Trophoblast cell (in vitro differentiated cells and primary cell): Measurements from ENCODE around the gene CLEC4M.

ENCODE experiments used
- DNase-seq, 2 donors: peaks; one replicate each; pipeline ENCODE4 v3.0.0-alpha.2; 2016
- H2AFZ ChIP-seq: 2 replicates; pipeline ENCODE4 v1.6.1; 2013; ENCODE audit warnings: low read length, moderate library complexity, mild to moderate bottlenecking; ENCODE audit not compliant: insufficient read depth, poor library complexity
- H2AK5ac ChIP-seq: 2 replicates; pipeline ENCODE4 v1.6.1; 2013; ENCODE audit warnings: mild to moderate bottlenecking, low read length
- H2BK120ac ChIP-seq: 2 replicates; pipeline ENCODE4 v1.6.1; 2013; ENCODE audit warnings: low read length, mild to moderate bottlenecking, moderate library complexity; ENCODE audit not compliant: insufficient read depth, poor library complexity
- H2BK12ac ChIP-seq: 2 replicates; pipeline ENCODE4 v1.6.1; 2013; ENCODE audit warnings: mild to moderate bottlenecking, low read length, moderate library complexity
- H2BK5ac ChIP-seq: 2 replicates; pipeline ENCODE4 v1.6.1; 2013; ENCODE audit warnings: low read length, low read depth, moderate library complexity, mild to moderate bottlenecking; ENCODE audit not compliant: poor library complexity
- H3K14ac ChIP-seq: 2 replicates; pipeline ENCODE4 v1.6.1; 2013; ENCODE audit warnings: mild to moderate bottlenecking, low read length
- H3K18ac ChIP-seq: 2 replicates; pipeline ENCODE4 v1.6.1; 2013; ENCODE audit warnings: mild to moderate bottlenecking, low read length
- H3K23ac ChIP-seq: 2 replicates; pipeline ENCODE4 v1.6.1; 2013; ENCODE audit warnings: low read length
- H3K27ac ChIP-seq: 2 replicates; pipeline ENCODE4 v1.5.1; 2013; ENCODE audit warnings: low read depth, mild to moderate bottlenecking, inconsistent platforms, low read length, moderate library complexity
- H3K27me3 ChIP-seq: 2 replicates; pipeline ENCODE4 v1.6.1; 2013; ENCODE audit warnings: inconsistent platforms, mild to moderate bottlenecking, low read length, moderate library complexity; ENCODE audit not compliant: insufficient read depth
- H3K36me3 ChIP-seq, 2 experiments: 1 replicate in 1 of 2; 2 replicates in 1 of 2; pipeline ENCODE4 v1.6.1; 2013; ENCODE audit warnings: low read length in 2 of 2, mild to moderate bottlenecking in 2 of 2, moderate library complexity in 1 of 2; ENCODE audit not compliant: insufficient read depth in 2 of 2, control insufficient read depth in 1 of 2
- H3K4ac ChIP-seq: 2 replicates; pipeline ENCODE4 v1.6.1; 2013; ENCODE audit warnings: low read depth, mild to moderate bottlenecking, low read length, moderate library complexity
- H3K4me1 ChIP-seq, 2 experiments: 1 replicate in 1 of 2; 2 replicates in 1 of 2; pipeline ENCODE4 v1.6.1; 2013; ENCODE audit warnings: low read length in 2 of 2, mild to moderate bottlenecking in 2 of 2, moderate library complexity in 1 of 2; ENCODE audit not compliant: insufficient read depth in 2 of 2, control insufficient read depth in 1 of 2
- H3K4me2 ChIP-seq: 2 replicates; pipeline ENCODE4 v1.6.1; 2013; ENCODE audit warnings: inconsistent platforms, mild to moderate bottlenecking, low read length, moderate library complexity
- H3K4me3 ChIP-seq: 2 replicates; pipeline ENCODE4 v1.5.1; 2013; ENCODE audit warnings: mild to moderate bottlenecking, low read depth, low read length, inconsistent platforms
- H3K79me1 ChIP-seq: one replicate; pipeline ENCODE4 v1.6.1; 2013; ENCODE audit warnings: low read length
- H3K79me2 ChIP-seq: 2 replicates; pipeline ENCODE4 v1.6.1; 2013; ENCODE audit warnings: low read length, mild to moderate bottlenecking; ENCODE audit not compliant: control insufficient read depth, insufficient read depth, poor library complexity
- H3K9ac ChIP-seq: 2 replicates; pipeline ENCODE4 v1.6.1; 2013; ENCODE audit warnings: mild to moderate bottlenecking, low read length
- H3K9me3 ChIP-seq: 2 replicates; pipeline ENCODE4 v1.6.1; 2013; ENCODE audit warnings: low read depth, mild to moderate bottlenecking, control low read depth, inconsistent platforms, low read length; ENCODE audit not compliant: insufficient read depth
- H4K12ac ChIP-seq: 2 replicates; pipeline ENCODE4 v1.6.1; 2013; ENCODE audit warnings: low read depth, mild to moderate bottlenecking, low read length, moderate library complexity
- H4K8ac ChIP-seq: 2 replicates; pipeline ENCODE4 v1.6.1; 2013; ENCODE audit warnings: low read depth, mild to moderate bottlenecking, low read length, moderate library complexity
- H4K91ac ChIP-seq: one replicate; pipeline ENCODE4 v1.6.1; 2013; ENCODE audit warnings: low read depth, mild to moderate bottlenecking, low read length, moderate library complexity
- WGBS: extraction: QIAGEN DNeasy Blood & Tissue Kit; methylation state at CpG from one replicate; pipeline ENCODE4 v1.1.7; 2013; ENCODE audit warnings: missing lambda C conversion rate; ENCODE audit not compliant: insufficient read length, insufficient coverage; ENCODE audit errors: extremely low coverage; 5-methylcytosine and 5-hydroxymethylcytosine counted together

CLEC4M gene

DNA sequence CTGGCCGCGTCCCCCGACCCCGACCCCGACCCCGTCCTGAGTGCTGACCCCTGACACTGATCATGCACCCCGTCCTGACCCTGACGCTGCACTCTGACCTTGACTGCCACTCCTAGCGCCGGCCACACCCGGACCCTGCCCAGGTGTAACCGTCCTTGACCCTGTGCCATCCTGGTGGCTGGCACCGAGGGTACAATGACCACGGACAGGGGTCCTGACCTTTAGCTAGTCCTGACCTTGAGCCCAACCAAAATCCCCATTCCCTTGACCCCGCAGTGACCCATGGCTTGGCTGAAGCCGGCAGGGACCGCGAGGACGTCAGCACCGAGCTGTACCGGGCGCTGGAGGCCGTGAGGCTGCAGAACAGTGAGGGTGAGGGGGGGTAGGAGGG lies 25.9 kb downstream of the CLEC4M start:
- peak overlapping the region; percentile 30 for H2AK5ac ChIP-seq
- no peak overlapping the region for H2AFZ ChIP-seq
- peak overlapping the region; percentile 48 for H3K4me2 ChIP-seq
- peaks cover 5% of the 10 kb centered on the region for H3K9me3 ChIP-seq
- no peak overlapping the region for H3K23ac ChIP-seq
- no peak overlapping the region for H3K9ac ChIP-seq
- WGBS = no CpG with 5 or more reads among the region's 23 CpGs
- no peak overlapping the region for H2BK5ac ChIP-seq
- peak overlapping the region; percentile 45 for H4K91ac ChIP-seq
- no peaks in the 10 kb centered on the region for H3K36me3 ChIP-seq
- H3K27ac ChIP-seq = no peak overlapping the region
- H2BK12ac ChIP-seq = no peak overlapping the region
- no peak overlapping the region for H4K8ac ChIP-seq
- peaks cover 14% of the 10 kb centered on the region for H3K27me3 ChIP-seq
- no peak overlapping the region for H2BK120ac ChIP-seq
- H3K79me1 ChIP-seq = peaks cover 12% of the 10 kb centered on the region
- DNase-seq = no peak
- peaks cover 22 to 23% of the 10 kb centered on the region in 2 experiments for H3K4me1 ChIP-seq
- no peak overlapping the region for H4K12ac ChIP-seq
- H3K79me2 ChIP-seq = no peaks in the 10 kb centered on the region
- H3K14ac ChIP-seq = no peak overlapping the region
- no peak overlapping the region for H3K4ac ChIP-seq
- no peak overlapping the region for H3K18ac ChIP-seq
- no peak overlapping the region for H3K4me3 ChIP-seq

DNA sequence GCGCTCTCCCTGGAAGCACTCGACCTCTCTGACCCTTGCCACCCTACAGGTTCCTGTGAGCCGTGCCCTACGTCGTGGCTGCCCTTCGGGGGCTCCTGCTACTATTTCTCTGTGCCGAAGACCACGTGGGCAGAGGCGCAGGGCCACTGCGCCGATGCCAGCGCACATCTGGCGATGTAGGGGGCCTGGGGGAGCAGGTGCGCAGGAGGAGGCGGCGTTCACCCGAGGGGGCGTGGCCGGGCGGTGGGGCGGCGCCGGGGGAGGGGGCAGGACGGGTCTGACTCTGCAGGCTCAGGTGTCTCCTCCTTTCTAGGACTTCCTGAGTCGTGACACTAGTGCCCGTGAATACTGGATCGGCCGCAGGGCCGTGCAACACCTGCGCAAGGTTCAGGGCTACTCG lies 26.4 kb downstream of the CLEC4M start:
- Histone ChIP-seq H2AFZ (no peak overlapping the region), H3K79me2 (no peaks in the 10 kb centered on the region), H4K12ac (no peak overlapping the region), H3K23ac (peak overlapping the region; percentile 30), H3K4me1 (peaks cover 22 to 23% of the 10 kb centered on the region in 2 experiments), H3K9ac (no peak overlapping the region), H2BK120ac (no peak overlapping the region), H3K27ac (no peak overlapping the region), H4K8ac (no peak overlapping the region), H3K79me1 (peaks cover 12% of the 10 kb centered on the region), H3K36me3 (no peaks in the 10 kb centered on the region), H3K27me3 (peaks cover 14% of the 10 kb centered on the region), H3K9me3 (peaks cover 5% of the 10 kb centered on the region), H2BK5ac (no peak overlapping the region), H3K18ac (no peak overlapping the region), H3K4me2 (peak overlapping the region; percentile 48), H3K14ac (no peak overlapping the region), H2BK12ac (peak overlapping the region; percentile 4), H4K91ac (no peak overlapping the region), H2AK5ac (no peak overlapping the region), H3K4ac (no peak overlapping the region), H3K4me3 (no peak overlapping the region)
- no CpG with 5 or more reads among the region's 31 CpGs for WGBS
- peak in 1 of 2 donors; percentile 37 for DNase-seq

DNA sequence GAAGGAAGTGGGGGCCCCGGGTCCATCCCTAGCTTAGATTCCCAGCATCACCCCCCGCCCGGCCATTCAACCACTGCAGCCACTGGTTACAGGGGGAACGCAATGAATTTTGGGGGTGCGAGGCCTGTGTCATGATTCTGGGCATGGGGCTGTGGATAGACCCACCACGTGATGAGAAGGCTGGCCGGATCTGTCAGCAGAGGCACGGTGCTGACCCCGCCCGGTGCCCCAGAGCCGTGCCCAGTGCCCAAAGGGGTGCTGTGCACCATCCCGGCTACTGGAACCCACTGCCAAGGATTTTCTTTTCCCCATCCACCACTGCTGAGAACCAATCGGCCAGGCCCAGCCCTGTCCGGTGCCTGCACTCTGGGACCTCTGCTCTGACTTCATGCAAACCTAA lies 27.4 kb downstream of the CLEC4M start:
- WGBS = no CpG with 5 or more reads among the region's 14 CpGs
- H3K36me3 ChIP-seq = no peaks in the 10 kb centered on the region

DNA sequence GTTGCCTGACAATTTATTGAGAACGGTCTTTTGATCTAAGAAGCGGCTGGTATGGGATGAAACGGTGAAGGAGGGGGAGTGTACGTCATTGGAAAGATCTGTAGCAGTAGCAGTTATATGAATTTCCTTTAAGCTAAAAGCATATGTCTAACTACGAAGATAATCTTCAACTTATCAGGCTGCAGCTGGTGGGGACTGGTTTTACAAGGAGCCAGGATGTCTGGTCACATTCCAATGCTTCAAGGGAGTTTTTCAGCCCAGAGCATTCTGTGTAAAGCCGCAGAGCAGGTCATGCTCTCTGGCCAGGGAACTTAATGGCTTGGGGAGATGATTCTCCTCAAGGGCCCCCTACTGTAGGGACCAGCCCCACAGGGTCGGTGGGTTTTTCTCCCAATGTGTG lies 29.2 kb downstream of the CLEC4M start:
- no CpG with 5 or more reads among the region's 7 CpGs for WGBS
- peaks cover 14% of the 10 kb centered on the region for H3K27me3 ChIP-seq

More for the DNA sequence above, 27.4 kb downstream of the CLEC4M start:
- Histone ChIP-seq H3K79me2 (no peaks in the 10 kb centered on the region), H3K9ac (no peak overlapping the region), H2BK120ac (no peak overlapping the region), H2BK12ac (peak overlapping the region; percentile 48), H3K4me1 (peaks cover 22 to 23% of the 10 kb centered on the region in 2 experiments), H4K8ac (no peak overlapping the region), H3K9me3 (peaks cover 5% of the 10 kb centered on the region), H3K27me3 (peaks cover 14% of the 10 kb centered on the region), H2BK5ac (no peak overlapping the region), H3K4me3 (no peak overlapping the region), H3K4me2 (no peak overlapping the region), H4K12ac (no peak overlapping the region), H3K4ac (peak overlapping the region; percentile 34), H2AFZ (no peak overlapping the region), H3K23ac (no peak overlapping the region), H3K27ac (no peak overlapping the region), H4K91ac (peak overlapping the region; percentile 32), H3K18ac (peak overlapping the region; percentile 7), H3K14ac (no peak overlapping the region), H2AK5ac (peak overlapping the region; percentile 13), H3K79me1 (peaks cover 12% of the 10 kb centered on the region)
- DNase-seq = no peak

More for the DNA sequence above, 29.2 kb downstream of the CLEC4M start:
- no peak overlapping the region for H2BK12ac ChIP-seq
- DNase-seq = peak; percentile 90 to 95
- H3K4me3 ChIP-seq = no peak overlapping the region
- H3K9ac ChIP-seq = no peak overlapping the region
- no peak overlapping the region for H4K12ac ChIP-seq
- H3K79me2 ChIP-seq = no peaks in the 10 kb centered on the region
- H2BK5ac ChIP-seq = peak overlapping the region; percentile 66
- no peaks in the 10 kb centered on the region for H3K36me3 ChIP-seq
- peaks cover 12% of the 10 kb centered on the region for H3K79me1 ChIP-seq
- peak overlapping the region; percentile 94 for H2BK120ac ChIP-seq
- no peak overlapping the region for H3K14ac ChIP-seq
- no peak overlapping the region for H4K8ac ChIP-seq
- H4K91ac ChIP-seq = peak overlapping the region; percentile 92
- H3K18ac ChIP-seq = no peak overlapping the region
- H2AK5ac ChIP-seq = no peak overlapping the region
- no peak overlapping the region for H2AFZ ChIP-seq
- peak overlapping the region; percentile 88 for H3K27ac ChIP-seq
- peak overlapping the region; percentile 47 for H3K4me2 ChIP-seq
- peaks cover 22 to 23% of the 10 kb centered on the region in 2 experiments for H3K4me1 ChIP-seq
- peaks cover 5% of the 10 kb centered on the region for H3K9me3 ChIP-seq
- no peak overlapping the region for H3K4ac ChIP-seq
- H3K23ac ChIP-seq = no peak overlapping the region
